Body of pancreas (tissue), 4 donors: ENCODE results near the gene UBE2E2.

Experiments used
- CTCF ChIP-seq, 7 experiments: fragments of 450-650 bp in 4 of 7; fragments of 200-600 bp in 3 of 7; sonication (generic) in 3 of 7; IDR thresholded peaks; one replicate each; pipeline ENCODE4 v1.5.1; 2016 to 2019; ENCODE audit warnings: antibody characterized with exemption in 7 of 7
- POLR2A ChIP-seq, 3 donors: fragments of 450-650 bp; IDR thresholded peaks; one replicate each; pipeline ENCODE4 v1.6.1; 2016; ENCODE audit warnings: antibody characterized with exemption in 3 of 3, mild to moderate bottlenecking in 2 of 3

- TF ChIP-seq CTCF (IDR thresholded peaks at IDR 0.05): no peak
- TF ChIP-seq POLR2A (IDR thresholded peaks at IDR 0.05): no peak
Measured at GRCh38 chr3:23182996-23183513, 20.1 kb upstream of the UBE2E2 start.
